SK-N-SH (cell line): Measurements from ENCODE around the gene SEZ6L2. TPM values are rescaled to one million over a fixed set of nuclear protein-coding genes. Genes with fewer than 3 reads are reported as not detected.

Experiments used
- CTCF ChIA-PET: fragments of 300-600, 350-600 bp; formaldehyde crosslinking; extraction: SDS; loops from one replicate; lab custom pipeline; 2021; lab: Yijun Ruan, JAX
- POLR2A ChIA-PET: fragments of 350-600 bp; sonication (Branson Sonifier 250); formaldehyde crosslinking; extraction: SDS; loops from one replicate; lab custom pipeline; 2020; ENCODE audit warnings: antibody characterized with exemption, inconsistent platforms; lab: Yijun Ruan, JAX
- DNase-seq: peaks from one replicate; pipeline ENCODE4 v3.0.0; 2012
- H2AFZ ChIP-seq: fragments of 200-600 bp; sonication (generic); 2 replicates; pipeline ENCODE4 v1.8.1; 2016; ENCODE audit warnings: antibody characterized with exemption, mild to moderate bottlenecking, low read depth
- H3F3A ChIP-seq: fragments of 200-600 bp; sonication (generic); replicated peaks from 2 replicates; pipeline ENCODE3; 2016; ENCODE audit warnings: antibody characterized with exemption, mild to moderate bottlenecking; ENCODE audit not compliant: insufficient read depth
- H3K27ac ChIP-seq, 2 experiments: fragments of 200-500 bp in 1 of 2; fragments of 200-600 bp in 1 of 2; sonication (Bioruptor generic) in 1 of 2; sonication (generic), shearing (Covaris generic) in 1 of 2; 2 replicates each; pipeline versions ENCODE4 v1.5.1 to v1.6.1; 2014 to 2016; ENCODE audit warnings: low read depth in 2 of 2, inconsistent platforms in 1 of 2, low read length in 1 of 2, mild to moderate bottlenecking in 1 of 2, mixed read lengths in 1 of 2
- H3K27me3 ChIP-seq: fragments of 200-600 bp; sonication (generic), shearing (Covaris generic); 2 replicates; pipeline ENCODE4 v1.6.1; 2016; ENCODE audit warnings: mixed run types; ENCODE audit not compliant: insufficient read depth
- H3K36me3 ChIP-seq, 2 experiments: fragments of 200-500 bp in 1 of 2; fragments of 200-600 bp in 1 of 2; sonication (Bioruptor generic) in 1 of 2; sonication (generic) in 1 of 2; replicated peaks in 1 of 2; 2 replicates each; pipeline versions ENCODE3 to v1.5.1; 2014 to 2016; ENCODE audit warnings: low read length in 1 of 2, mild to moderate bottlenecking in 1 of 2; ENCODE audit not compliant: insufficient read depth in 2 of 2, control insufficient read depth in 1 of 2
- H3K4me1 ChIP-seq, 2 experiments: fragments of 200-500 bp in 1 of 2; fragments of 200-600 bp in 1 of 2; sonication (Bioruptor generic) in 1 of 2; sonication (generic), shearing (Covaris generic) in 1 of 2; 2 replicates each; pipeline versions ENCODE4 v1.5.1 to v1.6.1; 2014 to 2016; ENCODE audit warnings: low read depth in 1 of 2, low read length in 1 of 2, mixed run types in 1 of 2; ENCODE audit not compliant: insufficient read depth in 2 of 2, control insufficient read depth in 1 of 2
- H3K4me2 ChIP-seq: fragments of 200-600 bp; sonication (generic), shearing (Covaris generic); 2 replicates; pipeline ENCODE4 v1.6.1; 2017; ENCODE audit warnings: mixed run types
- H3K4me3 ChIP-seq, 2 experiments: fragments of 200-500 bp in 1 of 2; fragments of 200-600 bp in 1 of 2; sonication (Bioruptor generic) in 1 of 2; sonication (generic), shearing (Covaris generic) in 1 of 2; 2 replicates each; pipeline versions ENCODE4 v1.5.1 to v1.8.1; 2014 to 2016; ENCODE audit warnings: low read depth in 2 of 2, inconsistent platforms in 1 of 2, low read length in 1 of 2, mild to moderate bottlenecking in 1 of 2, mixed read lengths in 1 of 2, moderate library complexity in 1 of 2
- H3K79me2 ChIP-seq: fragments of 200-600 bp; sonication (generic); 2 replicates; pipeline ENCODE4 v1.8.1; 2017; ENCODE audit warnings: mild to moderate bottlenecking; ENCODE audit not compliant: insufficient read depth
- H3K9ac ChIP-seq: fragments of 200-600 bp; sonication (generic); 2 replicates; pipeline ENCODE4 v1.6.1; 2017; ENCODE audit warnings: mixed run types
- H3K9me2 ChIP-seq: fragments of 200-600 bp; sonication (generic); 2 replicates; pipeline ENCODE4 v1.6.1; 2017; ENCODE audit warnings: mixed run types
- H3K9me3 ChIP-seq: fragments of 200-600 bp; sonication (generic); 2 replicates; pipeline ENCODE4 v1.6.1; 2017; ENCODE audit warnings: mixed run types, mild to moderate bottlenecking, moderate library complexity
- H4K20me1 ChIP-seq: fragments of 200-600 bp; sonication (generic); 2 replicates; pipeline ENCODE4 v1.6.1; 2017; ENCODE audit warnings: mild to moderate bottlenecking, mixed run types; ENCODE audit not compliant: insufficient read depth
- ELF1 ChIP-seq: IDR thresholded peaks from 2 replicates; pipeline ENCODE4 v1.4.0; 2012
- EP300 ChIP-seq, 2 experiments: IDR thresholded peaks; 2 replicates each; pipeline versions ENCODE4 v1.4.0 to v1.6.1; 2012; ENCODE audit warnings: borderline replicate concordance in 1 of 2, low read depth in 1 of 2, low read length in 1 of 2
- FOXM1 ChIP-seq: IDR thresholded peaks from 2 replicates; pipeline ENCODE4 v1.4.0; 2012; ENCODE audit warnings: low read depth, mild to moderate bottlenecking
- MAX ChIP-seq: IDR thresholded peaks from 2 replicates; pipeline ENCODE4 v1.4.0; 2012; ENCODE audit warnings: low read depth
- RAD21 ChIP-seq: IDR thresholded peaks from 2 replicates; pipeline ENCODE4 v1.6.1; 2012; ENCODE audit warnings: mild to moderate bottlenecking, low read length
- RCOR1 ChIP-seq: fragments of 150-350 bp; IDR thresholded peaks from 2 replicates; pipeline ENCODE4 v1.6.1; 2017; ENCODE audit warnings: antibody characterized with exemption, low read length
- SIN3A ChIP-seq: IDR thresholded peaks from 2 replicates; pipeline ENCODE4 v1.6.1; 2012; ENCODE audit warnings: low read depth, mild to moderate bottlenecking, low read length, moderate library complexity, borderline replicate concordance
- SMC3 ChIP-seq: IDR thresholded peaks from 2 replicates; pipeline ENCODE4 v1.6.1; 2012; ENCODE audit warnings: low read depth, low read length, improper control_type of control experiment
- TCF12 ChIP-seq: IDR thresholded peaks from 2 replicates; pipeline ENCODE4 v1.4.0; 2012
- WGBS: methylation state at CpG from one replicate; pipeline ENCODE4 v1.1.6; 2017; ENCODE audit warnings: low lambda C conversion rate; 5-methylcytosine and 5-hydroxymethylcytosine counted together
- polyA plus RNA-seq, 3 experiments: library from polyadenylated mRNA; depleted of rRNA; stranded (reverse); fragments of >200 nt; gene quantifications; 2 replicates each; pipeline ENCODE4 v1.2.3, GENCODE V29; 2012
- TF ChIP-seq, protein P1 (sequence below): fragments of 200-600 bp; sonication (generic); IDR thresholded peaks from 2 replicates; pipeline ENCODE4 v1.6.1; 2017; ENCODE audit warnings: antibody characterized with exemption, mild to moderate bottlenecking, moderate library complexity

Gene SEZ6L2
- polyA plus RNA-seq, 1 of the 3 experiments (the other 2 are of a cell fraction): 59.8 TPM

- Histone ChIP-seq H2AFZ (peak overlapping the region; percentile 77), H3K4me2 (peak overlapping the region; percentile 98), H3K36me3 (peaks cover 5 to 14% of the 10 kb centered on the region in 2 experiments), H4K20me1 (no peaks in the 10 kb centered on the region), H3F3A (peaks cover 4% of the 10 kb centered on the region), H3K9me3 (no peaks in the 10 kb centered on the region), H3K4me3 (peak overlapping the region; percentile 81 to 90), H3K9me2 (no peaks in the 10 kb centered on the region), H3K79me2 (peaks cover 18% of the 10 kb centered on the region), H3K27ac (peak overlapping the region; percentile 88 to 95; a peak in 3 of 4 replicates), H3K9ac (peak overlapping the region; percentile 79), H3K27me3 (no peaks in the 10 kb centered on the region), H3K4me1 (peaks cover 0 to 17% of the 10 kb centered on the region in 2 experiments; a peak in 1 of 4 replicates)
- WGBS: 7% methylated on average over 9 of the region's 27 CpGs
- ChIA-PET CTCF (interaction anchor here (0.7 to 3.2 kb wide), 11 partner anchors 12 to 170 kb away, joined by 3 to 13 read pairs (median 5); partner anchors contain the start of genes KIF22, SEZ6L2 and TLCD3B), POLR2A (interaction anchor here (1.0 to 1.1 kb wide), 2 partner anchors 16 to 54 kb away, joined by 3 to 4 read pairs; no protein-coding TSS in a partner anchor)
- peak; percentile 63 for DNase-seq
- TF ChIP-seq ELF1 (no peak), TCF12 (no peak), SIN3A (0 out of 2 replicates have a peak, but pooled peaks have one; percentile 8), MAX (peak; percentile 34; the same call in 1 of the 2 replicates), SMC3 (peak; percentile 26; the same call in 1 of the 2 replicates), RAD21 (peak; percentile 34), RCOR1 (no peak)
Measured at GRCh38 chr16:29862383-29862883, 36.9 kb downstream of the SEZ6L2 start.

GRCh38 chr16:29860218-29860617 is 39.1 kb downstream of the SEZ6L2 start:
- peaks cover 0 to 30% of the 10 kb centered on the region in 2 experiments; a peak in 1 of 4 replicates for H3K4me1 ChIP-seq
- H3K4me3 ChIP-seq: no peak overlapping the region
- no peak overlapping the region for H3K27ac ChIP-seq
- peaks cover 5 to 14% of the 10 kb centered on the region in 2 experiments for H3K36me3 ChIP-seq
- CTCF ChIA-PET: interaction anchor here (1.0 to 3.2 kb wide), 3 partner anchors 12 to 145 kb away, joined by 3 to 13 read pairs (median 4); partner anchors contain the start of gene MVP
- no peak overlapping the region for H2AFZ ChIP-seq
- H3K9me2 ChIP-seq: no peaks in the 10 kb centered on the region
- H3K79me2 ChIP-seq: peaks cover 18% of the 10 kb centered on the region
- no peaks in the 10 kb centered on the region for H4K20me1 ChIP-seq
- POLR2A ChIA-PET: no interaction called here
- H3K27me3 ChIP-seq: no peaks in the 10 kb centered on the region
- H3K4me2 ChIP-seq: no peak overlapping the region
- WGBS: 91% methylated on average over 8 of the region's 9 CpGs
- H3F3A ChIP-seq: peaks cover 11% of the 10 kb centered on the region
- no peak for DNase-seq
- no peaks in the 10 kb centered on the region for H3K9me3 ChIP-seq
- no peak overlapping the region for H3K9ac ChIP-seq
- TF ChIP-seq, protein P1, sequence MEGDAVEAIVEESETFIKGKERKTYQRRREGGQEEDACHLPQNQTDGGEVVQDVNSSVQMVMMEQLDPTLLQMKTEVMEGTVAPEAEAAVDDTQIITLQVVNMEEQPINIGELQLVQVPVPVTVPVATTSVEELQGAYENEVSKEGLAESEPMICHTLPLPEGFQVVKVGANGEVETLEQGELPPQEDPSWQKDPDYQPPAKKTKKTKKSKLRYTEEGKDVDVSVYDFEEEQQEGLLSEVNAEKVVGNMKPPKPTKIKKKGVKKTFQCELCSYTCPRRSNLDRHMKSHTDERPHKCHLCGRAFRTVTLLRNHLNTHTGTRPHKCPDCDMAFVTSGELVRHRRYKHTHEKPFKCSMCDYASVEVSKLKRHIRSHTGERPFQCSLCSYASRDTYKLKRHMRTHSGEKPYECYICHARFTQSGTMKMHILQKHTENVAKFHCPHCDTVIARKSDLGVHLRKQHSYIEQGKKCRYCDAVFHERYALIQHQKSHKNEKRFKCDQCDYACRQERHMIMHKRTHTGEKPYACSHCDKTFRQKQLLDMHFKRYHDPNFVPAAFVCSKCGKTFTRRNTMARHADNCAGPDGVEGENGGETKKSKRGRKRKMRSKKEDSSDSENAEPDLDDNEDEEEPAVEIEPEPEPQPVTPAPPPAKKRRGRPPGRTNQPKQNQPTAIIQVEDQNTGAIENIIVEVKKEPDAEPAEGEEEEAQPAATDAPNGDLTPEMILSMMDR: no peak
- no peak for TF ChIP-seq FOXM1
- no peak for TF ChIP-seq EP300 (IDR thresholded peaks at IDR 0.05; ENCODE audit: borderline replicate concordance in 1 of 2, low read depth in 1 of 2, low read length in 1 of 2)
